HG03442 (cell line): ENCODE measurements around the gene PTPRG.

Source experiments
- ATAC-seq: cut with Tn5 transposase; IDR thresholded peaks from one replicate; pipeline ENCODE4 v1.9.1; 2021; ENCODE audit warnings: mild to moderate bottlenecking, moderate library complexity; ENCODE audit not compliant: unreplicated experiment

The PTPRG gene

DNA sequence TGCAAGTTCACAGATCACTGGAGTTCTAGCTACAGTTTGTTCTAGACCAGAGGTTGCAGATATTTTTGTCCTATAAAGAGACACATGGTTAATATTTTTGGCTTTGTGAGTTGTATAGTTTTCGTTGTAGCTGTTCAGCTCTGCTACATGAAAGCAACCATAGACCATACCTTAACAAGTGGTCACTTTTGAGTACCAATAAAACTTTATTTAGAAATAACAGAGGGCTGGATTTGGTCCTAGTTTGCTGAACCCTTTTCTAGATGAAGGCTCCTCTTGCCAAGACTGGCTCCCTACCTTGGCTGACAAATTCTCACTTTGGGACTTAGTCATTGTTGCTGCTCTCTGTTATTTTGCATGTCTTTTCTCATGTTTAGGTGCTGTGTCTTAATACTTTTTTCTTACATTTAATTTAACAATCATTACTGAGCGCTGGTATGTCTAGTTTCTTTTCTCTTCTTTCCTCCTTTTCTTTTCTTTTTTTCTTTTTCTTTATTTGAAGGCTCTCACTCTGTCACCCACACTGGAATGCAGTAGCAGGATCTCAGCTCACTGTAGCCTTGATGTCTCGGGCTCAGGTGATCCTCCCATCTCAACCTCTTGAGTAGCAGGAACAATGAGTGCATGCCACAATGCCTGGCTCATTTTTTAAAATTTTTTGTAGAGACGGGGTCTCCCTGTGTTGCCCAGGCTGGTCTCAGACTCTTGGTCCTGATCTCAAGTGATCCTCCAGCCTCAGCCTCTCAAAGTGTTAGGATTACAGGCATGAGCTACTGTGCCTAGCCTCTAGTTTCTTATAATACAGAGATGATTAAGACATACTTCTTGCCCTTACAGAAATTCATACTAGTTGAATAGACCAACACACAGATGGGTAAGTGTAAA is 227.5 kb downstream of the PTPRG start:
- ATAC-seq = no peak

GRCh38 chr3:61789861-61790260 is 228.5 kb downstream of the PTPRG start:
- ATAC-seq = no peak

DNA sequence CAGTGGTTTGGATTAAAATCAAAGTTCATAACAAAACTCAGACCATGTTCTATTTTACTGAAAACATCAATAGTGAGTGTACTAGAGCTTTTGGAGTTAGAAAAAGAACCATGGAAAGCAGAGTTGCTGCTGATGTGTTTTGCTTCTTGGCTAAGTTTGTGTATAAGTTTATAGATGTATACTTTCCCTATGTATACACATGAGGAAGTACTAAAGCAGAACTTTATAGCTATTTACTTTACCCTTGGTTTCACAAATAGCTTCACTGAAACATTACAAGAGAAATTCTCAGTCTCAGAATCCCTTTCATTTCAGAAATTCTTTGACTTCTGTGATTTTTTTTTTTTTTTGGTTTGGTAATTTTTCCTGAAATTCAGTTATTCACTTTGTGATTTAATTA is 229.0 kb downstream of the PTPRG start:
- no peak for ATAC-seq

GRCh38 chr3:61793056-61793455 is 231.7 kb downstream of the PTPRG start:
- no peak for ATAC-seq

- ATAC-seq = no peak
These were observed 232.2 kb downstream of the PTPRG start for GRCh38 chr3:61793521-61793920.

DNA sequence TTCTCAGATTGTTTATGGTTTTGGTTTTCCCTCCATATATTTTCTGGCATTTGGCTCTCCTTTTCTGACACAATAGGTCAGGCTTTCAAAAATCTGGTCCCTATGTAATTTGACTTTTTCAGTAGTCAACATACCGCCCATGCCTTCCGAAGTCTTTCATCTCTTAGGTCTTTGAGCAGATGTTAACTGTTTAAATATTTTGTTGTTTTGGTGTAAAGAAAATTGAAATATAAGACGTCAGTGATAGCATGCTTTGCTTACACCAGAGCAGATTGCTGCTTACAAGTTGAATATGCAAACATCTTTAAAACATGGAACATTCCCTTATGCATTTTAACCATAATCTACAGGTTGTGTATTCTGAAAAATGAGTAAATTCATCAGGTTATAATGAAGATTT is 233.0 kb downstream of the PTPRG start:
- ATAC-seq = no peak

DNA sequence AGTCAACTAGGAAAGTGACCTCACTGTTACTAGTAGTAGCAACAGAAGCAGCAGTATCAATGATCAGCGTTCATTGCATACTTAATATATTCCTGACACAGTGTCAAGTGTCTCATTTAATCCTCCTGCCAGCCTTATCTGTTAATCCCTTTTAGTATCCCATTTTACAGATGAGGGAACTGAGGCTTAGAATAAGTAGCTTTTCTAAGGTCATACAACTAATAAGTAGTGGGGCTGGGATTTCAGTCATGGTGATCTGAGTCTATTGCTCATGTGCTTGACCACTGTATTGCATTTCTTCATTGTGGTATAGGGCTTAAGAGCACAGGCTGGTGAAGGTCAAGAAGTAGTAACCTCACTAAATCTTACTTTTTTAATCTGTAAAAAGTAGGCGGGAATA is 233.6 kb downstream of the PTPRG start:
- ATAC-seq = no peak

DNA sequence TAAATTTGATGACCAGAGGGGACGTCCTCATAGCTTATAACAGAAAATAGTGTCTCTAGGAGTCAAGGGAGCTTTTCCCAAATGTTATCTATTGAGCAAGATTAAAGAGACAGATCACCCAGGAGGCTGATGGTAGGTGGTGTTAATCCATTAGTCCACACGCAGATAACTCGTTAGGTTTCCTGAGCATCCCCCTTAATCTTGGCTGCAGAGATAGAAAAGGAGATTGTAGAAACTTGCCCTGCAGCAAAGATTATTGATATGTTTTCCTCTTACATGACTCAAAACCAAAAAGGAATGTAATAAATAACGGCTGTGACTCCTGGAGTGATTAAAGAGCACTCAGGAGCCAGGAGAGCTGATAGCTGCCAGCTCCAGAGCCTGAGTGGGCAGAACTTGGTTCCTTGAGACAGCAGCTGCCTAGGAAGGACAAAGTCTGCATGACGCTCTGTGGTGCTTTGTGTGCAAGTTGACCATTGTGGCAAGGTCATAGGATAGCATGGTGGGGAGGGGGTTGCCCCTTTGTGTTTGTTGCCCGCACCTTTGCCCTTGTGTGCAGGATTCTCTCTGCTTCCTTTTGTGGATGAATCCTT is 234.8 kb downstream of the PTPRG start:
- ATAC-seq = no peak

DNA sequence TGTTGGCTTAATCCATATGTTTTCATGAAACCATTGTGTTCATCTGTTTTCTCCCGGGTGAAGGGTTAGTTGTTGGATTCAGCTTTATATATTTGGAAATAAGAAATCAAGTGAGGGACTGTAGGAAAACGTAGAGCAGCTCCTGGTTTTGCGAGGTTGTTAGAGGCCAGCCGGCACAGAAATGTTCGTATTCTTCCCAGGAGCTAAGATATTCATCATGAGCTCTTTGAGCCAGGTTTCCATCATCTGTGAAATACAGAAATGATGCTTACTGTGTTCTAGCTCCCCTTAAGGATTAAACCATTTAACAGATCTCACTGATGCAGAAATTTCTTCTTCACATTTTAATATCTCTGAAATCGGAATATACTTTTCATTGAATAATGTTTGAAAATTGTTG is 235.5 kb downstream of the PTPRG start:
- no peak for ATAC-seq

DNA sequence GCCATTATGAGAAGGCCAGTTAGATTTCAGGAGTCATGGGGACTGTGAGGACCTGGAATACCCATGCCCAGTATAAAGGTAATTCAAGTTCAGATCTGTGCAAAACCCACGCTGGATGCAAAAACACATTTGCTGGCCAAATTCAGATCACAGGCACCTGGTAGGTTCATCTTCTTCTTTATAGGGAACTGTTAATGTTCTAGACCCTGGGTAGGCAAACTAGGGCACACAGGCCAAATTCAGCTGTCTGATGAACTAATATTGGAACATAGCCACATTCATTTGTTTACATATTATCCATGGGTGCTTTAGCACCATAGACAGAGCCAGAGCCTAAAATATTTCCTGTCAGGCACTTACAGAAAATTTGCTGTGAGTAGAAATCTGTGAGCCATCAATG is 241.4 kb downstream of the PTPRG start:
- no peak for ATAC-seq

- ATAC-seq = no peak
These were observed 242.6 kb downstream of the PTPRG start for GRCh38 chr3:61803983-61804382.

- ATAC-seq = no peak
These were observed 243.4 kb downstream of the PTPRG start for GRCh38 chr3:61804782-61805181.

DNA sequence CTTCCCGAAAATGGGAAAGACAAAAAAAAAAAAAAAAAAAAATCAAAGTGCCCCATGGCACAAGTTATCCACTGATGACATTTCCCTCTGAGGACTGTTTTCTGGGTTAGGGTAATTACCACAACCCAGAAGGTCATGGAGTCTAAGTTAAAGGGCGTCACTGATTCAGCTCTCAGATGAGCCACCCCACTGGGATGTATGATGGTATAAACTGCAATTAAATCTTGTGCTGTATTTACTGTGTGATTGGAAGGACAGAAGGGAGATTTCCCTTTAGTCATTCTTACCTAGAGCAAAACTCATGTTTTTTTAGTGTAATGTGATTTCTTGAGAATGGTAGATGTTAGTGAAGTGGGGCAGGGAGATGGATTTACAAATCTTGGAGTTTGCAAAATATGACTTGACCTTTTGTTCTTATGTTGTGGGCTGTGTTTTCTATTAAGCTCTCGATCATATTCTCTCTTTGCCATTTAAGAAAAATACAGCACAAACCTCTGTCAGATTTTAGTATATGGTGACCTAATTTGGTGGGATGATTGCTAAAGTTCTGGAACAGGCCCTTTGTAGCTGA is 244.2 kb downstream of the PTPRG start:
- ATAC-seq = no peak

- no peak for ATAC-seq
These were observed 245.4 kb downstream of the PTPRG start for GRCh38 chr3:61806810-61807209.

DNA sequence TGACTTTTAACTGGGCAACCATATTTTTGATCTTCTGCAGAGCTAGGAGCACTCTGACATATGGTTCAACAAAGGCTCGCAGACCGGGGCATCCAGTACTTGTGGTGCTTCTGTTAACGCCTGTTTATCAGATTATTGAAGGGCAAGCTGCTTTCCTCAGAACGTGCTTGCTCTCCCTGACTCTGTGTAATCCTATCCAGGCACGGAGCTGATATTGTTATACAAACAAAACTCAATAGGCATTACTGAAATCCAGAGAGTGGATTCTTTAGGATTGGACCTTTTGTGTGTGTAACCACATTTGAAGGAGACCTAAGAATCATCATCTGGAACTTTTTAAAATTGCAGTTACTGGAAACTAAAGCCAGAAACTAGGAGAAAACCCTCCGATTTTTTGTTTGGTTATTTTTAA is 246.5 kb downstream of the PTPRG start:
- no peak for ATAC-seq

DNA sequence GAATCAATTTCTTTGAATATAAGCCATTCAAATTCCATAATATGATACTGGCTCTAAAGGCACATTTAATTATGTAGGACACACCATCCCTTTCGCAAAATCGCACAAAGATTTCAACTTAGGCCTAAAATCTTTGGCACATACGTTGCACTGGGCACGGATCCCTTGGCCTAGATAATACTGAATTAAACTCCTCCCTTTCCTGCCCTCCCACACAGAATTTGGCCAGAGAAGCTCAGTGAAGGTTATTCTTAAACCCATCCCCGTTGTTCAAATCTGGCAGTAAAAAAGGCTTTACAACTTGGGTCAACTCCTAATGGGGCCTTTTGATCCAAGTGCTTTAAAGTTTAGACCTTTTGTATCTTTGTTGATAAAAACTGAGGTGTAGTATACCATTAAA is 247.2 kb downstream of the PTPRG start:
- no peak for ATAC-seq

DNA sequence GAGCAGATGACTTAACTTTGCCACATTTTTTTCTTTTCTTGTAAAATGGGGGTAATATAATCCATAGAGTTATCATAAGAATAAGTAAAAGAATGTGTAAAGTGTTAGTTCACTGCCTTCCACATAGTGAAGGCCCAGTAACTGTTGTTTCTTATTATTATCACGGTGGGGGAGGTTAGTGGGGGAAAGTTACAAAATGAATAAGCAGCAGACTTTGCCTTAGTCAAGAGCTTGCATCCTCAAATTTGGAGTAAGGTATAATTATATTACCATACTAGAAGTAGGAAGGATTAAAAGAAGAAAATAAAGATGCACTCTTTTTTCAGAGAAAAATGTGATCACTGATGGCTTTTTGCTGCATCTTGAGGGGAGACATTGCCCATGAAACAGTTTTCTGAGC is 247.6 kb downstream of the PTPRG start:
- no peak for ATAC-seq

DNA sequence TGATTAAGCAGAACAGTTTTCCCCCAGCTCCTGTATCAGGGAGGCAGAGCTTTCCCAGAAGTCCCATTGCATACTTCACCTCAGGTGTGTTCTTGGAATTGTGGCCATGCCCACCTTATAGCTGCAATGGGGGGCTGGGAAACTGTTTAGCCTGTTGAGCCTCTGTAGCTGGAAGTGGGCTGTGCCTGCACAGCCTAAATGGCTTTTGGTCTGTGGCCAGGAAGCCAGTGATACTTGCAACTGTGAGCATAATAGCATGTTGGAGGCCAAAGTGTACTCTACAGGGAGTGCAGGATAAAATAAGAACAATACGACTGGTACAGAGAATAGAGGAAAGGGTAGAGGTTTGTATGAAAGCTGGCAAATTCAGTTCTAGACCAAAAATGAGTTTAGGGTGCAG is 248.5 kb downstream of the PTPRG start:
- ATAC-seq = no peak

DNA sequence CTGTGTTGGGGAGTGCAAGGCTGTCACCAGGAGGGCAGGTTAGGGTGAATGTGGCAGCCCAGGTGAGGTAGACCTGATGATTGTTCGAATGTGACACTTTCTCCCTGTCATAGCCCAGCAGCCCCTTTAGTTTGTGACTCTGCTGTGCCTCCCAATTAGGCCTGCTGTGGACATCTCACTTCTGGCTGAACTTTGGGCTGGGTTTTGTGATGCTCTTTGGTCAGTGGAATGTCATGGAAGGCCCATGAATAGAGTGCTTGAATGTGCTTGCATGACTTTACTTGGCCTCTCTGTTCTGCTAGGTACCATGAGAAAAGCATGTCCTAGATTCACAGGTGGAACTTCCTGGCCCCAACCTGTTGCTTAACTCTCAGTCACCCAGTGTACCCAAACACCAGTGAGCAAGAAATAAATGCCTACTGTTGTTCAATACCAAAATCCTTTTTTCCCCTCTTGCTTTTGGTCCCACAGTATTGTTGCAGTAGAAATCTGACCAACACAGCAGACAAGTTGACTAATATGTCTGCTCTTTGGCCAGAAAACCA is 249.7 kb downstream of the PTPRG start:
- ATAC-seq = no peak

- ATAC-seq = no peak
These were observed 250.3 kb downstream of the PTPRG start for GRCh38 chr3:61811652-61812051.

DNA sequence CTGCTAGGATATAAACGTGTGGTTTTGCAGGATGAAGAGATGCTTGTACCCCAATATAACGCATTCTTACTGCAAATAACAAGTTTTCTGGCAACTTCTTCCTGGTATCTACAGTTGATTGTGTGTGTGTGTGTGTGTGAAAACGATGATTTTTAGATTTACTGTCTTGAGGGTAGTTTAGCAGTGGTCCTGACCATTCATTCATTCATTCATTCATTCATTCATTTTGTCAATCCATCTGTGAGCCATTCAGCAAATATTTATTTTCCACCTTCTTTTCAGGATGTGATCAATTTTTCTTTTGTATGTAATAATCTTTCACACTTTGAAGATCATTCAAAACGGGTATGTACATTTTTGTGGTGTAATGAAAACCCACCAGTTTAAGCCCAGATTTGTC is 250.7 kb downstream of the PTPRG start:
- ATAC-seq = no peak

- no peak for ATAC-seq
These were observed 251.1 kb downstream of the PTPRG start for GRCh38 chr3:61812517-61812916.
